SK-N-SH (cell line): ENCODE data around the gene PARD6A. TPM values are rescaled to one million over a fixed set of nuclear protein-coding genes. Genes with fewer than 3 reads are reported as not detected.

ENCODE experiments used
- CTCF ChIA-PET: fragments of 300-600, 350-600 bp; formaldehyde crosslinking; extraction: SDS; loops from one replicate; lab custom pipeline; 2021; lab: Yijun Ruan, JAX
- POLR2A ChIA-PET: fragments of 350-600 bp; sonication (Branson Sonifier 250); formaldehyde crosslinking; extraction: SDS; loops from one replicate; lab custom pipeline; 2020; ENCODE audit warnings: antibody characterized with exemption, inconsistent platforms; lab: Yijun Ruan, JAX
- DNase-seq: peaks from one replicate; pipeline ENCODE4 v3.0.0; 2012
- H2AFZ ChIP-seq: fragments of 200-600 bp; sonication (generic); 2 replicates; pipeline ENCODE4 v1.8.1; 2016; ENCODE audit warnings: antibody characterized with exemption, mild to moderate bottlenecking, low read depth
- H3F3A ChIP-seq: fragments of 200-600 bp; sonication (generic); replicated peaks from 2 replicates; pipeline ENCODE3; 2016; ENCODE audit warnings: antibody characterized with exemption, mild to moderate bottlenecking; ENCODE audit not compliant: insufficient read depth
- H3K27ac ChIP-seq, 2 experiments: fragments of 200-500 bp in 1 of 2; fragments of 200-600 bp in 1 of 2; sonication (Bioruptor generic) in 1 of 2; sonication (generic), shearing (Covaris generic) in 1 of 2; 2 replicates each; pipeline versions ENCODE4 v1.5.1 to v1.6.1; 2014 to 2016; ENCODE audit warnings: low read depth in 2 of 2, inconsistent platforms in 1 of 2, low read length in 1 of 2, mild to moderate bottlenecking in 1 of 2, mixed read lengths in 1 of 2
- H3K27me3 ChIP-seq: fragments of 200-600 bp; sonication (generic), shearing (Covaris generic); 2 replicates; pipeline ENCODE4 v1.6.1; 2016; ENCODE audit warnings: mixed run types; ENCODE audit not compliant: insufficient read depth
- H3K36me3 ChIP-seq, 2 experiments: fragments of 200-500 bp in 1 of 2; fragments of 200-600 bp in 1 of 2; sonication (Bioruptor generic) in 1 of 2; sonication (generic) in 1 of 2; replicated peaks in 1 of 2; 2 replicates each; pipeline versions ENCODE3 to v1.5.1; 2014 to 2016; ENCODE audit warnings: low read length in 1 of 2, mild to moderate bottlenecking in 1 of 2; ENCODE audit not compliant: insufficient read depth in 2 of 2, control insufficient read depth in 1 of 2
- H3K4me1 ChIP-seq, 2 experiments: fragments of 200-500 bp in 1 of 2; fragments of 200-600 bp in 1 of 2; sonication (Bioruptor generic) in 1 of 2; sonication (generic), shearing (Covaris generic) in 1 of 2; 2 replicates each; pipeline versions ENCODE4 v1.5.1 to v1.6.1; 2014 to 2016; ENCODE audit warnings: low read depth in 1 of 2, low read length in 1 of 2, mixed run types in 1 of 2; ENCODE audit not compliant: insufficient read depth in 2 of 2, control insufficient read depth in 1 of 2
- H3K4me2 ChIP-seq: fragments of 200-600 bp; sonication (generic), shearing (Covaris generic); 2 replicates; pipeline ENCODE4 v1.6.1; 2017; ENCODE audit warnings: mixed run types
- H3K4me3 ChIP-seq, 2 experiments: fragments of 200-500 bp in 1 of 2; fragments of 200-600 bp in 1 of 2; sonication (Bioruptor generic) in 1 of 2; sonication (generic), shearing (Covaris generic) in 1 of 2; 2 replicates each; pipeline versions ENCODE4 v1.5.1 to v1.8.1; 2014 to 2016; ENCODE audit warnings: low read depth in 2 of 2, inconsistent platforms in 1 of 2, low read length in 1 of 2, mild to moderate bottlenecking in 1 of 2, mixed read lengths in 1 of 2, moderate library complexity in 1 of 2
- H3K79me2 ChIP-seq: fragments of 200-600 bp; sonication (generic); 2 replicates; pipeline ENCODE4 v1.8.1; 2017; ENCODE audit warnings: mild to moderate bottlenecking; ENCODE audit not compliant: insufficient read depth
- H3K9ac ChIP-seq: fragments of 200-600 bp; sonication (generic); 2 replicates; pipeline ENCODE4 v1.6.1; 2017; ENCODE audit warnings: mixed run types
- H3K9me2 ChIP-seq: fragments of 200-600 bp; sonication (generic); 2 replicates; pipeline ENCODE4 v1.6.1; 2017; ENCODE audit warnings: mixed run types
- H3K9me3 ChIP-seq: fragments of 200-600 bp; sonication (generic); 2 replicates; pipeline ENCODE4 v1.6.1; 2017; ENCODE audit warnings: mixed run types, mild to moderate bottlenecking, moderate library complexity
- H4K20me1 ChIP-seq: fragments of 200-600 bp; sonication (generic); 2 replicates; pipeline ENCODE4 v1.6.1; 2017; ENCODE audit warnings: mild to moderate bottlenecking, mixed run types; ENCODE audit not compliant: insufficient read depth
- ELF1 ChIP-seq: IDR thresholded peaks from 2 replicates; pipeline ENCODE4 v1.4.0; 2012
- EP300 ChIP-seq, 2 experiments: IDR thresholded peaks; 2 replicates each; pipeline versions ENCODE4 v1.4.0 to v1.6.1; 2012; ENCODE audit warnings: borderline replicate concordance in 1 of 2, low read depth in 1 of 2, low read length in 1 of 2
- EZH2phosphoT487 ChIP-seq: fragments of 200-600 bp; sonication (generic); IDR thresholded peaks from 2 replicates; pipeline ENCODE4 v1.6.1; 2017; ENCODE audit warnings: low read depth, mixed run types, mild to moderate bottlenecking, antibody characterized with exemption, moderate library complexity, borderline replicate concordance
- FOSL2 ChIP-seq: IDR thresholded peaks from 2 replicates; pipeline ENCODE4 v1.4.0; 2012; ENCODE audit warnings: low read depth, mild to moderate bottlenecking, moderate library complexity, borderline replicate concordance
- FOXJ3 ChIP-seq: sonication (generic); formaldehyde crosslinking; IDR thresholded peaks from 2 replicates; pipeline ENCODE4 v1.5.1; 2020; ENCODE audit warnings: mild to moderate bottlenecking, missing genetic modification reagents
- FOXM1 ChIP-seq: IDR thresholded peaks from 2 replicates; pipeline ENCODE4 v1.4.0; 2012; ENCODE audit warnings: low read depth, mild to moderate bottlenecking
- GABPA ChIP-seq: IDR thresholded peaks from 2 replicates; pipeline ENCODE4 v1.4.0; 2012; ENCODE audit warnings: low read depth, mild to moderate bottlenecking
- GATA2 ChIP-seq: sonication (generic); formaldehyde crosslinking; IDR thresholded peaks from 2 replicates; pipeline ENCODE4 v1.5.0; 2020; ENCODE audit warnings: mild to moderate bottlenecking, missing genetic modification reagents
- IRF3 ChIP-seq: fragments of 150-350 bp; IDR thresholded peaks from 2 replicates; pipeline ENCODE4 v1.6.1; 2016; ENCODE audit warnings: mild to moderate bottlenecking, low read depth, low read length
- MXI1 ChIP-seq: IDR thresholded peaks from 2 replicates; pipeline ENCODE4 v1.6.1; 2012; ENCODE audit warnings: mild to moderate bottlenecking, low read depth, low read length, improper control_type of control experiment
- NFIC ChIP-seq: IDR thresholded peaks from 2 replicates; pipeline ENCODE4 v1.4.0; 2012; ENCODE audit warnings: borderline replicate concordance
- NRF1 ChIP-seq: IDR thresholded peaks from 2 replicates; pipeline ENCODE4 v1.6.1; 2012; ENCODE audit warnings: low read depth, mild to moderate bottlenecking, low read length
- POLR2AphosphoS5 ChIP-seq: IDR thresholded peaks from 2 replicates; pipeline ENCODE4 v1.6.1; 2012; ENCODE audit warnings: low read depth, low read length
- RAD21 ChIP-seq: IDR thresholded peaks from 2 replicates; pipeline ENCODE4 v1.6.1; 2012; ENCODE audit warnings: mild to moderate bottlenecking, low read length
- RFX5 ChIP-seq: IDR thresholded peaks from 2 replicates; pipeline ENCODE4 v1.6.1; 2012; ENCODE audit warnings: mild to moderate bottlenecking, improper control_type of control experiment, low read length
- SIN3A ChIP-seq: IDR thresholded peaks from 2 replicates; pipeline ENCODE4 v1.6.1; 2012; ENCODE audit warnings: low read depth, mild to moderate bottlenecking, low read length, moderate library complexity, borderline replicate concordance
- TAF1 ChIP-seq: IDR thresholded peaks from 2 replicates; pipeline ENCODE4 v1.6.1; 2012; ENCODE audit warnings: low read depth, mild to moderate bottlenecking, low read length, moderate library complexity, borderline replicate concordance
- TCF12 ChIP-seq: IDR thresholded peaks from 2 replicates; pipeline ENCODE4 v1.4.0; 2012
- TEAD4 ChIP-seq: IDR thresholded peaks from 2 replicates; pipeline ENCODE4 v1.4.0; 2012; ENCODE audit warnings: mild to moderate bottlenecking, borderline replicate concordance; ENCODE audit not compliant: insufficient read depth
- USF2 ChIP-seq: fragments of 150-350 bp; IDR thresholded peaks from 2 replicates; pipeline ENCODE4 v1.6.1; 2017; ENCODE audit warnings: antibody characterized with exemption, low read length, low read depth, borderline replicate concordance
- WGBS: methylation state at CpG from one replicate; pipeline ENCODE4 v1.1.6; 2017; ENCODE audit warnings: low lambda C conversion rate; 5-methylcytosine and 5-hydroxymethylcytosine counted together
- polyA plus RNA-seq, 3 experiments: library from polyadenylated mRNA; depleted of rRNA; stranded (reverse); fragments of >200 nt; gene quantifications; 2 replicates each; pipeline ENCODE4 v1.2.3, GENCODE V29; 2012
- TF ChIP-seq, protein P1 (sequence below): IDR thresholded peaks from 2 replicates; pipeline ENCODE4; 2012
- TF ChIP-seq, protein P2 (sequence below): IDR thresholded peaks from 2 replicates; pipeline ENCODE4 v1.4.0; 2012; ENCODE audit warnings: low read depth, borderline replicate concordance
- TF ChIP-seq, protein P3 (sequence below): fragments of 200-600 bp; sonication (generic); IDR thresholded peaks from 2 replicates; pipeline ENCODE4 v1.6.1; 2017; ENCODE audit warnings: antibody characterized with exemption, mild to moderate bottlenecking, moderate library complexity

Gene PARD6A
- polyA plus RNA-seq, 1 of the 3 experiments (the other 2 are of a cell fraction) = 9.0 TPM

GRCh38 chr16:67647111-67647651 is 13.6 kb upstream of the PARD6A start:
- no peak overlapping the region for H3K9ac ChIP-seq
- no peaks in the 10 kb centered on the region for H3K79me2 ChIP-seq
- H3F3A ChIP-seq = no peaks in the 10 kb centered on the region
- no peak overlapping the region for H3K4me3 ChIP-seq
- TF ChIP-seq MXI1 (no peak), GABPA (no peak)
- TF ChIP-seq, protein P1, sequence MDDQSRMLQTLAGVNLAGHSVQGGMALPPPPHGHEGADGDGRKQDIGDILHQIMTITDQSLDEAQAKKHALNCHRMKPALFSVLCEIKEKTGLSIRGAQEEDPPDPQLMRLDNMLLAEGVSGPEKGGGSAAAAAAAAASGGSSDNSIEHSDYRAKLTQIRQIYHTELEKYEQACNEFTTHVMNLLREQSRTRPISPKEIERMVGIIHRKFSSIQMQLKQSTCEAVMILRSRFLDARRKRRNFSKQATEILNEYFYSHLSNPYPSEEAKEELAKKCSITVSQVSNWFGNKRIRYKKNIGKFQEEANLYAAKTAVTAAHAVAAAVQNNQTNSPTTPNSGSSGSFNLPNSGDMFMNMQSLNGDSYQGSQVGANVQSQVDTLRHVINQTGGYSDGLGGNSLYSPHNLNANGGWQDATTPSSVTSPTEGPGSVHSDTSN = no peak
- H3K27ac ChIP-seq = no peak overlapping the region
- peak; percentile 32 for DNase-seq
- peaks cover 0 to 4% of the 10 kb centered on the region in 2 experiments; a peak in 1 of 4 replicates for H3K4me1 ChIP-seq
- 81% methylated on average over 6 of the region's 15 CpGs for WGBS
- no peaks in the 10 kb centered on the region for H3K36me3 ChIP-seq
- H4K20me1 ChIP-seq = peaks cover 2% of the 10 kb centered on the region; the same call in 1 of the 2 replicates
- CTCF ChIA-PET = interaction anchor here (0.7 to 16.5 kb wide), 8 partner anchors 13 to 598 kb away, joined by 3 to 263 read pairs (median 31); partner anchors contain the start of genes ACD, CTCF, PARD6A and PLA2G15
- H3K9me3 ChIP-seq = no peaks in the 10 kb centered on the region
- POLR2A ChIA-PET = interaction anchor here (1.2 kb wide), 1 partner anchor 13 kb away, joined by 6 read pairs; the partner anchor contains the start of gene ACD
- H3K27me3 ChIP-seq = no peaks in the 10 kb centered on the region
- H3K4me2 ChIP-seq = no peak overlapping the region
- H2AFZ ChIP-seq = no peak overlapping the region
- no peaks in the 10 kb centered on the region for H3K9me2 ChIP-seq

GRCh38 chr16:67647681-67648080 is 13.1 kb upstream of the PARD6A start:
- H3K27me3 ChIP-seq = no peaks in the 10 kb centered on the region
- no peak for DNase-seq
- ChIA-PET POLR2A (interaction anchor here (1.2 kb wide), 1 partner anchor 12 kb away, joined by 6 read pairs; the partner anchor contains the start of gene ACD), CTCF (interaction anchor here (0.8 to 16.5 kb wide), 7 partner anchors 13 to 167 kb away, joined by 3 to 263 read pairs (median 6); partner anchors contain the start of genes ACD, ATP6V0D1, CTCF and PARD6A)
- H2AFZ ChIP-seq = no peak overlapping the region
- H3K36me3 ChIP-seq = no peaks in the 10 kb centered on the region
- H3K9ac ChIP-seq = no peak overlapping the region
- TF ChIP-seq FOXM1 (no peak), EP300 (IDR thresholded peaks at IDR 0.05; ENCODE audit: borderline replicate concordance in 1 of 2, low read depth in 1 of 2, low read length in 1 of 2) (no peak), USF2 (no peak), RAD21 (no peak), EZH2phosphoT487 (no peak), ELF1 (no peak), IRF3 (no peak), GATA2 (CRISPR knock-in tag) (no peak), SIN3A (no peak), FOXJ3 (no peak), FOSL2 (no peak), TCF12 (no peak), RFX5 (no peak), TEAD4 (no peak), TAF1 (no peak), NRF1 (no peak), NFIC (no peak), POLR2AphosphoS5 (no peak)
- TF ChIP-seq, protein P2, sequence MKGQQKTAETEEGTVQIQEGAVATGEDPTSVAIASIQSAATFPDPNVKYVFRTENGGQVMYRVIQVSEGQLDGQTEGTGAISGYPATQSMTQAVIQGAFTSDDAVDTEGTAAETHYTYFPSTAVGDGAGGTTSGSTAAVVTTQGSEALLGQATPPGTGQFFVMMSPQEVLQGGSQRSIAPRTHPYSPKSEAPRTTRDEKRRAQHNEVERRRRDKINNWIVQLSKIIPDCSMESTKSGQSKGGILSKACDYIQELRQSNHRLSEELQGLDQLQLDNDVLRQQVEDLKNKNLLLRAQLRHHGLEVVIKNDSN = no peak
- TF ChIP-seq, protein P3, sequence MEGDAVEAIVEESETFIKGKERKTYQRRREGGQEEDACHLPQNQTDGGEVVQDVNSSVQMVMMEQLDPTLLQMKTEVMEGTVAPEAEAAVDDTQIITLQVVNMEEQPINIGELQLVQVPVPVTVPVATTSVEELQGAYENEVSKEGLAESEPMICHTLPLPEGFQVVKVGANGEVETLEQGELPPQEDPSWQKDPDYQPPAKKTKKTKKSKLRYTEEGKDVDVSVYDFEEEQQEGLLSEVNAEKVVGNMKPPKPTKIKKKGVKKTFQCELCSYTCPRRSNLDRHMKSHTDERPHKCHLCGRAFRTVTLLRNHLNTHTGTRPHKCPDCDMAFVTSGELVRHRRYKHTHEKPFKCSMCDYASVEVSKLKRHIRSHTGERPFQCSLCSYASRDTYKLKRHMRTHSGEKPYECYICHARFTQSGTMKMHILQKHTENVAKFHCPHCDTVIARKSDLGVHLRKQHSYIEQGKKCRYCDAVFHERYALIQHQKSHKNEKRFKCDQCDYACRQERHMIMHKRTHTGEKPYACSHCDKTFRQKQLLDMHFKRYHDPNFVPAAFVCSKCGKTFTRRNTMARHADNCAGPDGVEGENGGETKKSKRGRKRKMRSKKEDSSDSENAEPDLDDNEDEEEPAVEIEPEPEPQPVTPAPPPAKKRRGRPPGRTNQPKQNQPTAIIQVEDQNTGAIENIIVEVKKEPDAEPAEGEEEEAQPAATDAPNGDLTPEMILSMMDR = no peak
- WGBS = 83% methylated on average over 6 of the region's 13 CpGs
- H3K9me2 ChIP-seq = no peaks in the 10 kb centered on the region
- no peak overlapping the region for H3K27ac ChIP-seq
- H4K20me1 ChIP-seq = peaks cover 4% of the 10 kb centered on the region; the same call in 1 of the 2 replicates
- H3K9me3 ChIP-seq = no peaks in the 10 kb centered on the region
- no peaks in the 10 kb centered on the region for H3F3A ChIP-seq
- H3K4me3 ChIP-seq = no peak overlapping the region
- no peaks in the 10 kb centered on the region for H3K79me2 ChIP-seq
- H3K4me1 ChIP-seq = peaks cover 0 to 4% of the 10 kb centered on the region in 2 experiments; a peak in 1 of 4 replicates
- no peak overlapping the region for H3K4me2 ChIP-seq
